C4-2B (cell line): Measurements from ENCODE around the gene MTHFD2L.

ENCODE experiments used
- H3K27ac ChIP-seq: fragments of 450-650 bp; 2 replicates; pipeline ENCODE4 v1.5.1; 2017
- CTCF ChIP-seq: fragments of 450-650 bp; conservative IDR thresholded peaks from 2 replicates; pipeline ENCODE4 v1.5.1; 2017; ENCODE audit warnings: mild to moderate bottlenecking
- ZFX ChIP-seq: fragments of 450-650 bp; IDR thresholded peaks from 2 replicates; pipeline ENCODE4 v1.6.1; 2017

Gene MTHFD2L

GRCh38 chr4:74255096-74255495 lies 97.2 kb downstream of the MTHFD2L start:
- H3K27ac ChIP-seq, result no peak overlapping the region
- no peak for TF ChIP-seq ZFX
- no peak for TF ChIP-seq CTCF

- TF ChIP-seq CTCF, result no peak
- no peak overlapping the region for H3K27ac ChIP-seq
Measured at GRCh38 chr4:74258963-74259362, 101.0 kb downstream of the MTHFD2L start.

DNA sequence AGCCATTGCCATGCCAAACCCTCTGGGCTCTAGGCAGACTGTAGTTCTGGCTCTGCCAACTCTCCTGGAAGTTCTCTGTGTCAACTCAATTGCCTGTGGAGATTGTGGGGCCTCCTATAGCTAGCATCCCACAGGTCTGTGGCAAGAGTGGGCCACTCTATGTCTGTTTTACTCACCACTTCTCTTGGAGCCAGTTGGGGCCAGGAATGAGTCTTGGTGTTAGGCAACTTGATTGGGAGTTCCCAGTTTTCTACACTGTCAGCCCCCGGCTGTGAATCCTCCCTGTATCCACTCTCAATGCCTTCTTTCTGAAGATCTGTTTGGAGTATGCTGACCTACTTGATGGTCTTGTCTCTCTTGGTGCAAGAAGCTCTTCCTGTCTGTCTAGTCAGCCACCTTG lies 102.1 kb downstream of the MTHFD2L start:
- TF ChIP-seq CTCF (no peak), ZFX (no peak)
- no peak overlapping the region for H3K27ac ChIP-seq

DNA sequence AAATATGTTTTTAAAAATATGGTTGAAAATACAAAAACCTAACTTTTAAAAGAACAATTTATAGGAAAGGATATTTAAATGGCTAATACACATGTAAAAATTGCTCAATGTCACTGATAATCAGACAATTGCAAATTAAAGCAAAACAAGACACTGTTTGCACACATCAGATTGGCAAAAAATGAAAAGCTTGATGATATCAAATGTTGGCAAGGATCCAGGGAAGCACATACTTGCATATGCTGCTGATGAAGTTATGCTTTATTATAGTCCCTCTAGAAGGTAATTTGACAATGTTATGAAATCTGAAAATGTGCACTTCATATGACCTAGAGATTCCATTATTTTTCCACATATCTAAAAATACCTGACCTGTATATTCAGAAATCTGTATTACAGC lies 104.6 kb downstream of the MTHFD2L start:
- H3K27ac ChIP-seq, result no peak overlapping the region
- TF ChIP-seq ZFX (no peak), CTCF (no peak)

- no peak overlapping the region for H3K27ac ChIP-seq
- no peak for TF ChIP-seq ZFX
- TF ChIP-seq CTCF, result no peak
Measured at GRCh38 chr4:74263551-74263950, 105.6 kb downstream of the MTHFD2L start.

GRCh38 chr4:74266081-74266480 lies 108.2 kb downstream of the MTHFD2L start:
- H3K27ac ChIP-seq, result no peak overlapping the region
- TF ChIP-seq CTCF, result no peak
- TF ChIP-seq ZFX, result no peak

- TF ChIP-seq CTCF (no peak), ZFX (no peak)
Measured at GRCh38 chr4:74267998-74268606, 110.2 kb downstream of the MTHFD2L start.

More at GRCh38 chr4:74267998-74268606, 110.2 kb downstream of the MTHFD2L start:
- no peak overlapping the region for H3K27ac ChIP-seq
